Ecto neural progenitor cell (in vitro differentiated cells): ENCODE data around the gene PKD2L1.
"Not testable (repeated sequence)": the region's sequence is repeated elsewhere in the genome, so short reads cannot be mapped to it uniquely, and the experiment has no call there.

ENCODE experiments used
- DNase-seq: peaks from one replicate; pipeline ENCODE4 v3.0.0-alpha.2; 2018; ENCODE audit warnings: low spot score

PKD2L1 gene

GRCh38 chr10:100330079-100330478, at the start of gene PKD2L1:
Gene PKD2L1, minus strand, starts transcription at chr10:100330228. Its CDS starts 125 bp downstream, at chr10:100330103.
- no peak for DNase-seq

GRCh38 chr10:100377830-100378229, 47.8 kb upstream of the PKD2L1 start:
- DNase-seq = no peak

GRCh38 chr10:100376656-100377055, 46.6 kb upstream of the PKD2L1 start:
- DNase-seq = not testable (repeated sequence)

GRCh38 chr10:100374677-100375353, 44.8 kb upstream of the PKD2L1 start:
- not testable (repeated sequence) for DNase-seq

GRCh38 chr10:100374200-100374655, 44.2 kb upstream of the PKD2L1 start:
- DNase-seq = no peak

- DNase-seq = peak; percentile 99
These were observed 43.5 kb upstream of the PKD2L1 start for GRCh38 chr10:100373298-100374199.

GRCh38 chr10:100372415-100373297, 42.6 kb upstream of the PKD2L1 start:
- no peak for DNase-seq

- no peak for DNase-seq
These were observed 41.5 kb upstream of the PKD2L1 start for GRCh38 chr10:100371482-100372027.

GRCh38 chr10:100370714-100371481, 40.9 kb upstream of the PKD2L1 start:
- peak; percentile 85 for DNase-seq

- no peak for DNase-seq
These were observed 38.7 kb upstream of the PKD2L1 start for GRCh38 chr10:100368721-100369120.

- DNase-seq = no peak
These were observed 34.8 kb upstream of the PKD2L1 start for GRCh38 chr10:100364735-100365391.

GRCh38 chr10:100364175-100364574, 34.1 kb upstream of the PKD2L1 start:
- DNase-seq = no peak

- DNase-seq = no peak
These were observed 32.8 kb upstream of the PKD2L1 start for GRCh38 chr10:100362570-100363496.

GRCh38 chr10:100360234-100360633, 30.2 kb upstream of the PKD2L1 start:
- DNase-seq = no peak

GRCh38 chr10:100359529-100360150, 29.6 kb upstream of the PKD2L1 start:
- DNase-seq = no peak

GRCh38 chr10:100359030-100359432, 29.0 kb upstream of the PKD2L1 start:
- DNase-seq = no peak

- DNase-seq = no peak
These were observed 27.2 kb upstream of the PKD2L1 start for GRCh38 chr10:100357059-100357858.
